Subcutaneous adipose tissue (tissue), 4 donors: ENCODE results near the gene TLR10. TPM values are rescaled to one million over a fixed set of nuclear protein-coding genes. Genes with fewer than 3 reads are reported as not detected.

Experiments used
- total RNA-seq, 4 donors: library from RNA; depleted of rRNA; stranded (reverse); fragments of >200 nt; gene quantifications; one replicate each; pipeline ENCODE4 v1.1.0, GENCODE V29; 2016
- TF ChIP-seq, protein P1 (sequence below): fragments of 450-650 bp; IDR thresholded peaks from one replicate; pipeline ENCODE4 v1.5.1; 2016; ENCODE audit warnings: low read depth, mild to moderate bottlenecking, control low read depth, antibody characterized with exemption, moderate library complexity

Gene TLR10
- total RNA-seq, 4 donors from 2014 or later = 0.34 to 2.1 (median 0.44) TPM; not detected in 1

DNA sequence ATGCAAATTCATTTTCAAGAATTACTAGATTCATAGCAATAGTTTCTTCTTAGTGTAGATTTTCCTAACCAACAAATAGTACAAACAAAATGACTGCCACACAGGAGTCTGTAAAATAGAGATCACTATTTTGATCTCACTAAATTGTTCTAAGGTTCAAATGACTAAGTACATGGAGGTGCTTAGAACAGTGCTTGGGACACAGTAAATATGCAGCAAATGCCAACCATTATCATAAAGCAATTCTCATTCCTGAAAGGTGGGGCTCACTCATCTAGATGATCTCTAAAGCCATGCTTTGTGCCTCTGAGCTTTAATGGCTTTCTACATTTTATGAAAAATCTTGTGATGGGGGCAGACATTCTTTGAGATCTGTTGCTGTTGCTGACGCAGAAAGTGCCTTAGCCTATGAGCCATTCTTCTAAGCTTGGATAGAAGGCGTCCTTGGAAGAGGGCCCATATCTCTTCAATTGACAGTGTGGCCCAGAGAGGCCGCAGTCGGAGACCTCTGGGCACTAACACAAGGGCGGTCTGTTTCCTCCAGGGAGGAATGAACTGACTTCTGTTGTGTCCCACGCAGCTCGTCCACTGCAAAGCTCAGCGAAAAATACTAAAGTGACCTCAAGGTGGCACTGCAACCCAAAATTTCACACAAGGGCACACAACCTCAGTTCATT is 23.5 kb downstream of the TLR10 start:
- TF ChIP-seq, protein P1, sequence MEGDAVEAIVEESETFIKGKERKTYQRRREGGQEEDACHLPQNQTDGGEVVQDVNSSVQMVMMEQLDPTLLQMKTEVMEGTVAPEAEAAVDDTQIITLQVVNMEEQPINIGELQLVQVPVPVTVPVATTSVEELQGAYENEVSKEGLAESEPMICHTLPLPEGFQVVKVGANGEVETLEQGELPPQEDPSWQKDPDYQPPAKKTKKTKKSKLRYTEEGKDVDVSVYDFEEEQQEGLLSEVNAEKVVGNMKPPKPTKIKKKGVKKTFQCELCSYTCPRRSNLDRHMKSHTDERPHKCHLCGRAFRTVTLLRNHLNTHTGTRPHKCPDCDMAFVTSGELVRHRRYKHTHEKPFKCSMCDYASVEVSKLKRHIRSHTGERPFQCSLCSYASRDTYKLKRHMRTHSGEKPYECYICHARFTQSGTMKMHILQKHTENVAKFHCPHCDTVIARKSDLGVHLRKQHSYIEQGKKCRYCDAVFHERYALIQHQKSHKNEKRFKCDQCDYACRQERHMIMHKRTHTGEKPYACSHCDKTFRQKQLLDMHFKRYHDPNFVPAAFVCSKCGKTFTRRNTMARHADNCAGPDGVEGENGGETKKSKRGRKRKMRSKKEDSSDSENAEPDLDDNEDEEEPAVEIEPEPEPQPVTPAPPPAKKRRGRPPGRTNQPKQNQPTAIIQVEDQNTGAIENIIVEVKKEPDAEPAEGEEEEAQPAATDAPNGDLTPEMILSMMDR = no peak

DNA sequence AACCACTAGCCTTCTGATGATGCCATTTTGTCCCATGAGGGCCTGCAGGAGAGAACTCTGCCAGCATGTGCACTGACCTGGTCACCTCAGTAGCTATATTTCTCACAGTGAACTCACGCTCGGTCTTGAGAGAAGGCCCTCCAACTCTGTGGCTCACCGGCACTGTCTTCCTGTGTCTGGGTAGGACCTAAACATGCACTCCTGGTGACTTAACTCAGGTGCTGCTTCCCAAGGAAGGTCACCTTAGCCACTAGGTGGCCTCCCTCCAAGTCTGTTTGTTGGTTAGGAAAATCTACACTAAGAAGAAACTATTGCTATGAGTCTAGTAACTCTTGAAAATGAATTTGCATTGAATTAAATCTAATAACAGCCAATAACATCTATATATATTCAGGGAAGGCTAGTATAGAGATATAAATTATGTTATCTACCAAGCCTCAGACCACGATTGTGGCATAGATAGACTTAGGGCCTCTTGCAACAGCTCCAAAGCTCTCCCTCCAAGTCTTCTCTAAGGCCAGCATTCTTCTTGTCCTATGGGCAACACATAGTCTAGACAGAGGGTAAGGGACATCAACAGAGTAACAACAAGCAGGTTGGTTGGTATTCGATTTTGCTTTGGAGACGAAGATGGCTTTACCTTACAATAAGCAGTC is 24.7 kb downstream of the TLR10 start:
- TF ChIP-seq, protein P1 = no peak

DNA sequence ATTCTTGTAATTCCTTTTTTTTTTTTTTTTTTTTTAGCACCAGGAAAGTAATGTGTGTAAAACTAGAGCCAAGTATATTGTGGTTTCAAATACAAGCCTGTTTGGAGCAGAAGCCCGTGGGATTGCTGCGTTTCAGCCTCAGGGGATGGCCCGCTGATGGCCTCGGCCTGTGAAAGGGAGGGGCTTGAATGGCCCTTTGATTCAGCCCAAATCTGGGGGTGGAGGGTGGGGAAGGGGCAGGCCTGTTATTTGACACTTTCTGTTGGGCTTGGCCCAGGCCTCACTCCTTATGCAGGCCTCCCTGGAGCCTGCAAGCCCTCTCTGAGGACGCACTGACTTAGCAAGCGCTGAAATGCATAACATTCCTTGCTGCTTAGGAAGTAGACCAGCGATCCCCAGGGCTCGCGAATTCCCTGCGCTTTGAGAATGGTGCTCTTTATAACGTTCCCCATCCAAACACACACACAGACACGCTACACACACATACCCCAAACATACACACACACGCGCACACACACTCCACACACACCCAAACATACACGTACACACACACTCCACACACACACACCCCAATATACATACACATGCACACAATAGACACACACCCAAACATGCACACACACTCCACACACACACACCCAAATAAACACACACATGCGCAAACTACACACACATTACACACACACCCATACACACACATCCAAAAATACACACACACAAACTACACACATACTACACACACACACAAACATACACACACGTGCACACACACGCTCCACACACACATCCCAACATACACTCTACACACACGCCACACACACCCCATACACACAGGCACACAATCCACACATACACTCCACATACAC is 29.6 kb downstream of the TLR10 start:
- TF ChIP-seq, protein P1 = no peak

DNA sequence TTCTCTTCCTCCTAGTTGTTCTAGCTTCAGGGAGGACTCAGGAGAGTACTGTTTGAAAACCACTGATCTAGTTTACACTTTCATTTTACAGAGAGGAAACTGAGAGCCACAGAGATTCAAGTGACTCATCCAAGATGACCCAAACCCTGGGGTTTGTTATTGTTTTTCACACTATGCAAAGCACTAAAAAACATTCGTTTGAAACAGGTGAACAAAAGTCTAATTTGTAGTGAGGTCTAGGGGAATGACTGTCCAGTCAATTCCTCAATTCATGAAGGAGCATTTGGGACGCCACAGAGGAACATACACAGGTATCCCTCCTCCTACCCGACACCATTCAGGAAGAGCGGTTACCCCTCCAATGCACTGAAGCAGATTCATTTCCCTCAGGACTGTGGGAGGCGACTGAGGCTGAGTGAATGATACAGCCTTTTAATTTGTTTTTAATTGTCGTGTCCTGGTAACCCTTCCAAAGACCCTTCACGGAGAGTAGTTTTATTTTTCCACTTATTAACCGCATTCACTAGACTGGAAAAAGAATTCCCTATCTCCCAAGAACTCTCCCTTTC is 30.3 kb downstream of the TLR10 start:
- TF ChIP-seq, protein P1 = no peak

DNA sequence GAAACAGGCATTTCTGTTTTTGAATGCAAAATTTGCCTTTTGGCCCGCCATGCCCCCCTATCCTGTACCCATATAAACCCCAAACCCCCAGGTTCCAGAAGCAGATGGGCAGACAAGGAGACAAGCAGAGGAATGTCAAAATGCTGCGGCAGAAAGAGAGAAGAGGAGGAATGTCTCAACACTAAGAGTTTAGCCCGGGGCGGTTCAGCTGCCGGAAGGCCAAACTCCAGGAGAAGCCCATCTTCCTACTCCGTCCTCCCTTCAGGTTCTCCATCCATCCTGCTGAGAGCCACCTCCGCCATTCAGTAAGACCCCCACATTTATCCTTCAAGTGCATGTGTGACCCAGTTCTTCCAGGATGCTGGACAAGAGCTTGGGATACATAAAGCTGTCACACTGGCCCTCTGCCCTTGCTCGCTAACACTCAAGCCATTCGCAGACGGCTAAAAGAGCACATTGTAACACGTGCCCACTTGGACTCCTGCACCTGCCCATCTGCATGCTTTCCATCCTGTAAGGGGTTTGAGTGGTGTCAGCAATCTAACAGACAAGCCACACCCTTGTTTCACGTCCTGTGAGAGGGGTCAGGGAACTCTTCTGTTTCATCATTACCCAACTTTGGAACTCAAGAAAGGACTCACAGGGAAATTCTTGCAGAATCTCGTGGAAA is 31.3 kb downstream of the TLR10 start:
- TF ChIP-seq, protein P1 = no peak

DNA sequence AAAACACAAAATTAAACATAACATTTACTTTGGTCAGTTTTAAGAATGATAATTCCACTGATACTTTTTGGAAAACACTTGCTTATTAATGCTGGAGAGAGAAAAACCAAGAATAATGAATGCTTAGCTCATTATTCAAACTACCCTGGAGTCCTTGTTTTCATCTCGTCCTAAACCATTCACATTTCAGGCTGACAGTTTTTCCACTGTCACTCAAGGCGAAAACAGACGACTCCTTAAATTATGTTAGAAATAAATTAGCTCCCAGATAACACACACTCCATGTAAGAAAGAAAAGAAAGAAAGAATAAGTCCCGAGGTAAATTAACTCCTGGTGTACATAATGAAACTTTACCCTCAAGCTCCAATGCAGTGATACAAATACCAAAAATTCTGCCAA is 33.5 kb downstream of the TLR10 start:
- TF ChIP-seq, protein P1 = no peak
